Endodermal cell (in vitro differentiated cells): ENCODE measurements around the gene RPL29. TPM values are rescaled to one million over a fixed set of nuclear protein-coding genes. Genes with fewer than 3 reads are reported as not detected.
A peak's percentile ranks its signal among the peaks of the same experiment; 100 is the strongest.

ENCODE experiments used
- DNase-seq: peaks from one replicate; pipeline ENCODE4 v3.0.0-alpha.2; 2017
- H3K27ac ChIP-seq: 2 replicates; pipeline ENCODE4 v1.5.1; 2013; ENCODE audit warnings: mild to moderate bottlenecking, low read depth, low read length, moderate library complexity
- H3K27me3 ChIP-seq: 2 replicates; pipeline ENCODE4 v1.6.1; 2013; ENCODE audit warnings: mild to moderate bottlenecking, low read length, moderate library complexity; ENCODE audit not compliant: insufficient read depth, control insufficient read depth, poor library complexity, severe bottlenecking
- H3K36me3 ChIP-seq: 2 replicates; pipeline ENCODE4 v1.7.0; 2013; ENCODE audit warnings: mild to moderate bottlenecking, low read length, moderate library complexity; ENCODE audit not compliant: control insufficient read depth, insufficient read depth
- H3K4me1 ChIP-seq: one replicate; pipeline ENCODE4 v1.7.0; 2013; ENCODE audit warnings: low read length; ENCODE audit not compliant: control insufficient read depth, insufficient read depth
- H3K4me3 ChIP-seq: 2 replicates; pipeline ENCODE4 v1.5.1; 2013; ENCODE audit warnings: mild to moderate bottlenecking, low read length, moderate library complexity
- H3K9ac ChIP-seq: 2 replicates; pipeline ENCODE4 v1.6.1; 2013; ENCODE audit warnings: mild to moderate bottlenecking, low read length, moderate library complexity; ENCODE audit not compliant: poor library complexity, severe bottlenecking; ENCODE audit errors: extremely low read depth
- H3K9me3 ChIP-seq: 2 replicates; pipeline ENCODE4 v1.6.1; 2013; ENCODE audit warnings: mild to moderate bottlenecking, low read length, moderate library complexity; ENCODE audit not compliant: control insufficient read depth
- H3K27ac Mint-ChIP-seq: 2 replicates; pipeline ENCODE4 v1.8.0; 2020; ENCODE audit warnings: mixed read lengths
- H3K27me3 Mint-ChIP-seq: 2 replicates; pipeline ENCODE4 v1.8.0; 2021; ENCODE audit warnings: mild to moderate bottlenecking, mixed read lengths; ENCODE audit not compliant: insufficient read depth
- H3K36me3 Mint-ChIP-seq: 2 replicates; pipeline ENCODE4 v1.8.0; 2020; ENCODE audit warnings: low read depth, mixed read lengths
- H3K4me1 Mint-ChIP-seq: 2 replicates; pipeline ENCODE4 v1.8.0; 2020; ENCODE audit warnings: mixed read lengths
- H3K4me3 Mint-ChIP-seq: 2 replicates; pipeline ENCODE4 v1.8.0; 2020; ENCODE audit warnings: mild to moderate bottlenecking, moderate library complexity, mixed read lengths
- H3K9me3 Mint-ChIP-seq: 2 replicates; pipeline ENCODE4 v1.8.0; 2020; ENCODE audit warnings: mild to moderate bottlenecking, mixed read lengths
- CTCF ChIP-seq: fragments of 200-600 bp; sonication (generic); conservative IDR thresholded peaks from 2 replicates; pipeline ENCODE4 v1.5.0; 2021; ENCODE audit warnings: antibody characterized with exemption, mild to moderate bottlenecking
- WGBS, 2 experiments: methylation state at CpG; one replicate each; pipeline versions ENCODE4 v1.1.5 to v1.1.7; 2013; ENCODE audit warnings: missing lambda C conversion rate in 2 of 2, mixed read lengths in 1 of 2; ENCODE audit not compliant: insufficient coverage in 1 of 2, insufficient read length in 1 of 2; 5-methylcytosine and 5-hydroxymethylcytosine counted together
- total RNA-seq, 2 donors: library from RNA; stranded (reverse); fragmentation: NEBNext Ultra II Directional in 1 of 2; extraction: Animal tissue kit (Norgen Biotek cat#: 25700) in 1 of 2; gene quantifications; 2 replicates in 1 of 2; 3 replicates in 1 of 2; pipeline ENCODE4 v1.2.1, GENCODE V29; 2021

The RPL29 gene
- total RNA-seq, 2 donors from 2014 or later, result 1,325 to 1,600 TPM

- Mint-ChIP-seq H3K9me3 (no peaks in the 10 kb centered on the region), H3K4me3 (peak overlapping the region; percentile 79), H3K27ac (peak overlapping the region; percentile 82), H3K27me3 (no peaks in the 10 kb centered on the region), H3K4me1 (peaks cover 49% of the 10 kb centered on the region), H3K36me3 (peaks cover 3% of the 10 kb centered on the region)
- TF ChIP-seq CTCF, result no peak
- peaks cover 8% of the 10 kb centered on the region for H3K36me3 ChIP-seq
- 7 to 48% methylated on average over 3 to 33 of the region's 33 CpGs for WGBS, 2 experiments
- H3K9me3 ChIP-seq, result no peaks in the 10 kb centered on the region
- H3K27ac ChIP-seq, result peak overlapping the region; percentile 91
- DNase-seq, result no peak
- H3K9ac ChIP-seq, result peak overlapping the region; percentile 75
- H3K4me1 ChIP-seq, result peaks cover 30% of the 10 kb centered on the region
- peak overlapping the region; percentile 88 for H3K4me3 ChIP-seq
- no peaks in the 10 kb centered on the region for H3K27me3 ChIP-seq
Measured at GRCh38 chr3:51966922-51967383, 28.7 kb downstream of the RPL29 start.

GRCh38 chr3:51966486-51966885 lies 29.2 kb downstream of the RPL29 start:
- H3K4me1 ChIP-seq, result peaks cover 32% of the 10 kb centered on the region
- H3K27me3 Mint-ChIP-seq, result no peaks in the 10 kb centered on the region

GRCh38 chr3:51966016-51966415 lies 29.7 kb downstream of the RPL29 start:
- Histone ChIP-seq H3K4me3 (peak overlapping the region; percentile 88), H3K9me3 (no peaks in the 10 kb centered on the region), H3K27me3 (no peaks in the 10 kb centered on the region), H3K27ac (no peak overlapping the region), H3K9ac (no peak overlapping the region), H3K4me1 (peaks cover 28% of the 10 kb centered on the region), H3K36me3 (peaks cover 17% of the 10 kb centered on the region)
- H3K27me3 Mint-ChIP-seq, result no peaks in the 10 kb centered on the region
- no peak for DNase-seq
- no peak overlapping the region for H3K27ac Mint-ChIP-seq
- H3K4me1 Mint-ChIP-seq, result peaks cover 50% of the 10 kb centered on the region
- peak overlapping the region; percentile 79 for H3K4me3 Mint-ChIP-seq
- 40 to 88% methylated on average over 1 to 2 of the region's 2 CpGs for WGBS, 2 experiments
- no peaks in the 10 kb centered on the region for H3K9me3 Mint-ChIP-seq
- peaks cover 2% of the 10 kb centered on the region for H3K36me3 Mint-ChIP-seq
- no peak for TF ChIP-seq CTCF

More at GRCh38 chr3:51966486-51966885, 29.2 kb downstream of the RPL29 start:
- H3K27ac Mint-ChIP-seq, result peak overlapping the region; percentile 82
- Histone ChIP-seq H3K36me3 (peaks cover 13% of the 10 kb centered on the region), H3K4me3 (peak overlapping the region; percentile 88), H3K27ac (peak overlapping the region; percentile 91), H3K9ac (peak overlapping the region; percentile 75), H3K9me3 (no peaks in the 10 kb centered on the region), H3K27me3 (no peaks in the 10 kb centered on the region)
- DNase-seq, result no peak
- H3K9me3 Mint-ChIP-seq, result no peaks in the 10 kb centered on the region
- TF ChIP-seq CTCF, result no peak
- H3K36me3 Mint-ChIP-seq, result peaks cover 3% of the 10 kb centered on the region
- peak overlapping the region; percentile 79 for H3K4me3 Mint-ChIP-seq
- 88 to 100% methylated on average over 1 to 4 of the region's 5 CpGs for WGBS, 2 experiments
- H3K4me1 Mint-ChIP-seq, result peaks cover 51% of the 10 kb centered on the region
